DMS53 treated with DMSO at 0.1 percent for 48 hours (cell line): ENCODE measurements around the gene TPO.
"Not testable (repeated sequence)": the region's sequence is repeated elsewhere in the genome, so short reads cannot be mapped to it uniquely, and the experiment has no call there.

Experiments used
- DNase-seq: peaks from one replicate; lab custom pipeline; 2025; ENCODE audit not compliant: unreplicated experiment; lab: John Stamatoyannopoulos, UW

TPO gene

DNA sequence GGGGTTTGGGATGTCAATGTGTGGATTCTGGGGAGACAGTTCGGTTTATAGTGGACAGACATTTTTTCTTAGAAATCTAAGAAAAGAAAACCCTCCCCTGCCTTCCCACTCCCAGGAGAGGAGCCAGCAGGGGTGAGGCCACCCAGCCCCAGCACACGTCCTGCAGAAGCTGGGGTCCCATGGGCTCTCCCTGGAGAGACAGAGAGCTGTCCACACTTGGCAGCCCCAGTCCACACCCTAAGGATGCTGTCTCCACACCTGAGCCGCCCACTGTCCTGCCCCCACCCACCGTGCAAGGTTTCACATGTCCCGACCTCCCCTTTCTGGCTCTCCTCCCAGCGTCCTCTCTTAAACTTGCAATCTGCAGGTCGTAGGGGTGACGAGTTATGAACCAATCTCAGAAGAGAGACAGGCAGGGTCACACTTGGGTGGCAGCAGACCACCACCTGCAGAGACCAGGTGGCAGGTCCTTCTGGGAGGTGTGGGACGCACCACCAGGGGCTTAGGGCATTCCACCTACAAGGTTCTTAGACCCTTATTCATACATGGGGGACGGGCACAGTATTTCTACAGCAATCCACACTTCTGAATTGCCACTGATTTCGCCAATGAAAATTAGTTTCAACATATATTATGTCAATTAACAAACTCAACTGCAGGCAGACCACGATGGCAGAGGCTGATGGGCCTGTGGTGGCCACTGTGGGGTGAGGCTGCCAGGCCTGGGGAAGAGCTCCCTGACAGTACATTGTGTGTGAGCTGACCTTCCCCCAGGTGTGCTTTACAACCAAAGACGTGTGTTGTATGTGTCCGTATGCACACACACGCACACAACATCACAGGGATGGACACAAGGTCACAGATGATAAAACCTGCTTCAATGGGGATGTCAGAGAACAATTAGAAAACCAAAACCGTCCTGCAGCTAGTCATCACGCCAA is 158.5 kb downstream of the TPO start:
- DNase-seq: no peak

DNA sequence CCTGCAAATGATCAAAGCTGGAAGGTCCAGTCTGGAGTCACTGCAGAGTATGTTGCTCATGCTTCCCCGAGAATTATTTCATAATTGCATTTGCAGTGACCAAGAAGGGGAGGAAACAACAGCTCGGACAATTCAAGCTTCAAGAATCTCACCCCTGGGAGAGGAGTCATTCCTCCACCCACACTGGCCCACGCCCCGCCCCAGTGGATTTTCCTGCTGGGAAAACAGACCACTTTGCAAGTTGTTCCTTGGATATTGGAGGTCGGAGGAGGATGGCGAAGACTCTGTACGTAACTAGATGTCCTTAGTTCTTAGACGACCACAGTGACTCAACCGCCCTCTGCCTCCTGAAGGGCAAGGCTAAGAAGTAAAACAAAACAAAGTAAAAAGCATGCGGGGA is 159.4 kb downstream of the TPO start:
- no peak for DNase-seq

- no peak for DNase-seq
Measured at GRCh38 chr2:1577846-1578245, 164.6 kb downstream of the TPO start.

DNA sequence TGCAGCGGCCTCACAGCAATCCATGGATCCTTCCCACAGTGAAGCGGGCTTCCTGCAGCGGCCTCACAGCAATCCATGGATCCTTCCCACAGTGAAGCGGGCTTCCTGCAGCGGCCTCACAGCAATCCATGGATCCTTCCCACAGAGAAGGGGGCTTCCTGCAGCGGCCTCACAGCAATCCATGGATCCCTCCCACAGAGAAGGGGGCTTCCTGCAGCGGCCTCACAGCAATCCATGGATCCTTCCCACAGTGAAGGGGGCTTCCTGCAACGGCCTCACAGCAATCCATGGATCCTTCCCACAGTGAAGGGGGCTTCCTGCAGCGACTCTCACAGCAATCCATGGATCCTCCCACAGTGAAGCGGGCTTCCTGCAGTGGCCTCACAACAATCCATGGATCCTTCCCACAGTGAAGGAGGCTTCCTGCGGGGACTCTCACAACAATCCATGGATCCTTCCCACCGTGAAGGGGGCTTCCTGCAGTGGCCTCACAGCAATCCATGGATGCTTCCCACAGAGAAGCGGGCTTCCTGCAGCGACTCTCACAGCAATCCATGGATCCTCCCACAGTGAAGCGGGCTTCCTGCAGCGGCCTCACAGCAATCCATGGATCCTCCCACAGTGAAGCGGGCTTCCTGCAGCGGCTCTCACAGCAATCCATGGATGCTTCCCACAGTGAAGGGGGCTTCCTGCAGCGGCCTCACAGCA is 168.1 kb downstream of the TPO start:
- DNase-seq: not testable (repeated sequence)

- DNase-seq: no peak
Measured at GRCh38 chr2:1581965-1582625, 168.8 kb downstream of the TPO start.

- no peak for DNase-seq
Measured at GRCh38 chr2:1582891-1583341, 169.7 kb downstream of the TPO start.

GRCh38 chr2:1584051-1584531 is 170.8 kb downstream of the TPO start:
- DNase-seq: no peak

- no peak for DNase-seq
Measured at GRCh38 chr2:1584691-1585485, 171.6 kb downstream of the TPO start.

DNA sequence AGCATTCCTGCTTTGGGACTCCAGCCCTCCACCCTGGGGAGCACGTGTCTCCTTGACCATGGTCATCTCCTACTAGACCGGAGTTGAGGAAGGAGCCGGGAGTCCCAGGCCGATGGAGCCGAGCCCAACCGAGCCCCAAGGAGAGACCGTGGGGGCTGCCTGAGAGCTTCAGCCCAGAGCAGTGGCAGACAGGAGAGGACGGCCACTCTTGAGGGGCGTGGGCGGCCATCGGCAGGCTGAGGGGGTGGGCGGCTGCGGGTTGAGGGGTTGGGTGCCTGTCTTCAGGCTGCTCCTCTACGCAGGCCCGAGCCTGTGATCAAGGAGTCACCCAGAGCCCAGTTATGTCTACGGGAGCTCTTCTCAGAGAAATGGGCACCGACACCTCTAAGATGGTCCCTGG is 172.4 kb downstream of the TPO start:
- DNase-seq: no peak

- no peak for DNase-seq
Measured at GRCh38 chr2:1586251-1586922, 173.1 kb downstream of the TPO start.

- no peak for DNase-seq
Measured at GRCh38 chr2:1586923-1587840, 173.9 kb downstream of the TPO start.

GRCh38 chr2:1588051-1588977 is 175.1 kb downstream of the TPO start:
- no peak for DNase-seq

GRCh38 chr2:1588978-1589621 is 175.8 kb downstream of the TPO start:
- DNase-seq: no peak

GRCh38 chr2:1590596-1591460 is 177.6 kb downstream of the TPO start:
- DNase-seq: no peak

DNA sequence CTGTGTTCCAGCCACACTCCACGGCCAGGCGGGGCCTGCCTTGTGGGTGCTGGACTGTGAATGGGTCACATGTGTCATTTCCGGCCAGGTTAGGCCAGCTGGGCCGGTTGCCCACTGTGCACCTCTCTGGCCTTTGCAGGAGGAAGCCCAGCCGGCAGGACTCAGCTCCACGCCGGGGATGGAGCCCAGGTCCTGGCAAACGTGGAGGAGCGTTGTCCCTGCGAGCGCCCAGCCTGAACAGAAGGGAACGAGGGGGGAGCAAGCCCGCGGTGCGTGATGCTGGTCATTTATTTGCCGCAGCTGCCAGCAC is 178.2 kb downstream of the TPO start:
- no peak for DNase-seq
